GM12878 (cell line): ENCODE measurements around the gene MPEG1.

ENCODE experiments used
- GATAD2B ChIP-seq: fragments of 450-650 bp; conservative IDR thresholded peaks from 2 replicates; pipeline ENCODE4 v1.6.1; 2017; ENCODE audit warnings: low read depth, mild to moderate bottlenecking, moderate library complexity
- HDAC2 ChIP-seq: fragments of 200-600 bp; sonication (generic); IDR thresholded peaks from 2 replicates; pipeline ENCODE4 v1.6.1; 2017
- JUND ChIP-seq: IDR thresholded peaks from 2 replicates; pipeline ENCODE4 v1.6.1; 2012; ENCODE audit warnings: low read depth, mild to moderate bottlenecking, low read length, improper control_type of control experiment, moderate library complexity
- POLR2A ChIP-seq: IDR thresholded peaks from 2 replicates; pipeline ENCODE4 v1.6.1; 2011; ENCODE audit warnings: low read depth, mild to moderate bottlenecking, low read length
- RAD21 ChIP-seq: IDR thresholded peaks from 2 replicates; pipeline ENCODE4 v1.6.1; 2011; ENCODE audit warnings: mild to moderate bottlenecking, low read depth, low read length, moderate library complexity; ENCODE audit not compliant: insufficient read depth
- SP1 ChIP-seq: IDR thresholded peaks from one replicate; pipeline ENCODE4 v1.6.1; 2011; ENCODE audit warnings: low read depth, low read length
- STAT3 ChIP-seq: IDR thresholded peaks from 2 replicates; pipeline ENCODE4 v1.6.1; 2011; ENCODE audit warnings: low read depth, low read length, improper control_type of control experiment
- SUZ12 ChIP-seq: fragments of 200-600 bp; sonication (generic); IDR thresholded peaks from one replicate; pipeline ENCODE4 v1.6.1; 2018; ENCODE audit warnings: antibody characterized with exemption, mild to moderate bottlenecking; ENCODE audit not compliant: unreplicated experiment
- YY1 ChIP-seq: IDR thresholded peaks from 2 replicates; pipeline ENCODE4 v1.6.1; 2011; ENCODE audit warnings: low read depth, mild to moderate bottlenecking, low read length
- ZNF622 ChIP-seq: fragments of 450-650 bp; IDR thresholded peaks from 2 replicates; pipeline ENCODE4 v1.6.1; 2017; ENCODE audit warnings: mild to moderate bottlenecking, inconsistent platforms
- TF ChIP-seq, protein P1 (sequence below): fragments of 450-650 bp; IDR thresholded peaks from 2 replicates; pipeline ENCODE4 v1.6.1; 2018; ENCODE audit warnings: mild to moderate bottlenecking, low read depth, moderate library complexity; ENCODE audit not compliant: partially characterized antibody
- TF ChIP-seq, protein P2 (sequence below): IDR thresholded peaks from 2 replicates; pipeline ENCODE4 v1.6.1; 2012; ENCODE audit warnings: low read depth, low read length, improper control_type of control experiment
- TF ChIP-seq, protein P3 (sequence below), 3 experiments: IDR thresholded peaks in 2 of 3; conservative IDR thresholded peaks in 1 of 3; 2 replicates each; pipeline ENCODE4 v1.5.1; 2011; ENCODE audit warnings: low read depth in 3 of 3, low read length in 3 of 3, mild to moderate bottlenecking in 3 of 3, control low read depth in 2 of 3, moderate library complexity in 2 of 3, inconsistent platforms in 1 of 3, mixed read lengths in 1 of 3; ENCODE audit not compliant: control insufficient read depth in 2 of 3, insufficient read depth in 1 of 3; ENCODE audit errors: extremely low read depth in 1 of 3

DNA sequence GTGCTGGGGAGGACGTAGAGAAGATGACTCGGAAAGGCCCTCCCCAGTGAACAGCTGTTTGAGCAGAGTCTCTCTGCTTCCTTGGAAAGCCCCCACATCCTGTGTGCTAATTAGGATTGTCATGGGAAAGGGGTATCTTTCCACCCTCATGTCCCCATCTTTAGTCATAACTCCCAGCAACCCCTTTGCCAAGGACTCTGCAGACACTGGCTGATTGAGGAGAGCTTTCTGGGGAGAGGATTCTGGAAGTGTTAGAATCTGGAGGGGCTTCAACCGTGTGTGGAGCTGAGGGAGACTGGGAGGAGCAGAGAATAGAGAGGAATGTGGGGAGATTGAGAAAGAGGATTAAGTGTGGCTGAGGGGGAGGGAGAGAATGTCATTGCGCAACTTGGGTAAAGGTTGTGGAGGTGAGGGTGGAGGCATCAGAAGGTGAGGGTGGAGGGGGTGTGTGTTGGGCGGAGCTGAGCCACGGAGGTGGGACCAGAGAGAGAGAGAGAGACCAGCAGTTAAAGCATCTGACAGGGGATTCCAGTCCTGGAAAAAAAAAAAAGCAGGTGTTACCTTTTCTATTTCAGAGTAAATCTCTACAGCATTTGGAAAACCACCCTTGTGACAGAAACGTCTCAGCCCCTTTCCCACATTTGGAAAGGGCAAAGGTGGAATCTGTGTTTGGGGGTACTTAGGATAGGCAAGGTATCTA is 38.6 kb downstream of the MPEG1 start:
- no peak for TF ChIP-seq ZNF622
- TF ChIP-seq POLR2A, result no peak; the same call in none of the 2 replicates
- no peak for TF ChIP-seq YY1
- no peak for TF ChIP-seq JUND
- TF ChIP-seq, protein P1, sequence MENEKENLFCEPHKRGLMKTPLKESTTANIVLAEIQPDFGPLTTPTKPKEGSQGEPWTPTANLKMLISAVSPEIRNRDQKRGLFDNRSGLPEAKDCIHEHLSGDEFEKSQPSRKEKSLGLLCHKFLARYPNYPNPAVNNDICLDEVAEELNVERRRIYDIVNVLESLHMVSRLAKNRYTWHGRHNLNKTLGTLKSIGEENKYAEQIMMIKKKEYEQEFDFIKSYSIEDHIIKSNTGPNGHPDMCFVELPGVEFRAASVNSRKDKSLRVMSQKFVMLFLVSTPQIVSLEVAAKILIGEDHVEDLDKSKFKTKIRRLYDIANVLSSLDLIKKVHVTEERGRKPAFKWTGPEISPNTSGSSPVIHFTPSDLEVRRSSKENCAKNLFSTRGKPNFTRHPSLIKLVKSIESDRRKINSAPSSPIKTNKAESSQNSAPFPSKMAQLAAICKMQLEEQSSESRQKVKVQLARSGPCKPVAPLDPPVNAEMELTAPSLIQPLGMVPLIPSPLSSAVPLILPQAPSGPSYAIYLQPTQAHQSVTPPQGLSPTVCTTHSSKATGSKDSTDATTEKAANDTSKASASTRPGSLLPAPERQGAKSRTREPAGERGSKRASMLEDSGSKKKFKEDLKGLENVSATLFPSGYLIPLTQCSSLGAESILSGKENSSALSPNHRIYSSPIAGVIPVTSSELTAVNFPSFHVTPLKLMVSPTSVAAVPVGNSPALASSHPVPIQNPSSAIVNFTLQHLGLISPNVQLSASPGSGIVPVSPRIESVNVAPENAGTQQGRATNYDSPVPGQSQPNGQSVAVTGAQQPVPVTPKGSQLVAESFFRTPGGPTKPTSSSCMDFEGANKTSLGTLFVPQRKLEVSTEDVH, result no peak
- no peak for TF ChIP-seq SP1
- TF ChIP-seq HDAC2, result no peak
- TF ChIP-seq, protein P2, sequence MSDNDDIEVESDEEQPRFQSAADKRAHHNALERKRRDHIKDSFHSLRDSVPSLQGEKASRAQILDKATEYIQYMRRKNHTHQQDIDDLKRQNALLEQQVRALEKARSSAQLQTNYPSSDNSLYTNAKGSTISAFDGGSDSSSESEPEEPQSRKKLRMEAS, result no peak
- TF ChIP-seq RAD21, result no peak
- TF ChIP-seq GATAD2B, result peak; percentile 22; the same call in 1 of the 2 replicates
- TF ChIP-seq STAT3, result no peak
- TF ChIP-seq, protein P3, sequence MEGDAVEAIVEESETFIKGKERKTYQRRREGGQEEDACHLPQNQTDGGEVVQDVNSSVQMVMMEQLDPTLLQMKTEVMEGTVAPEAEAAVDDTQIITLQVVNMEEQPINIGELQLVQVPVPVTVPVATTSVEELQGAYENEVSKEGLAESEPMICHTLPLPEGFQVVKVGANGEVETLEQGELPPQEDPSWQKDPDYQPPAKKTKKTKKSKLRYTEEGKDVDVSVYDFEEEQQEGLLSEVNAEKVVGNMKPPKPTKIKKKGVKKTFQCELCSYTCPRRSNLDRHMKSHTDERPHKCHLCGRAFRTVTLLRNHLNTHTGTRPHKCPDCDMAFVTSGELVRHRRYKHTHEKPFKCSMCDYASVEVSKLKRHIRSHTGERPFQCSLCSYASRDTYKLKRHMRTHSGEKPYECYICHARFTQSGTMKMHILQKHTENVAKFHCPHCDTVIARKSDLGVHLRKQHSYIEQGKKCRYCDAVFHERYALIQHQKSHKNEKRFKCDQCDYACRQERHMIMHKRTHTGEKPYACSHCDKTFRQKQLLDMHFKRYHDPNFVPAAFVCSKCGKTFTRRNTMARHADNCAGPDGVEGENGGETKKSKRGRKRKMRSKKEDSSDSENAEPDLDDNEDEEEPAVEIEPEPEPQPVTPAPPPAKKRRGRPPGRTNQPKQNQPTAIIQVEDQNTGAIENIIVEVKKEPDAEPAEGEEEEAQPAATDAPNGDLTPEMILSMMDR (IDR thresholded peaks at IDR 0.05 in 2 of 3, conservative IDR thresholded peaks at IDR 0.05 in 1 of 3; ENCODE audit: control insufficient read depth in 2 of 3, extremely low read depth in 1 of 3, insufficient read depth in 1 of 3, low read depth in 3 of 3, low read length in 3 of 3), result no peak
- TF ChIP-seq SUZ12, result no peak
